NCI-H2227 treated with DMSO at 0.1 percent for 48 hours (cell line): ENCODE results near the gene BID.

Experiments
- DNase-seq: peaks from one replicate; lab custom pipeline; 2025; lab: John Stamatoyannopoulos, UW

Gene BID

GRCh38 chr22:17774206-17774925 is at the start of gene BID:
TSS of gene BID (minus strand) at chr22:17774469. CDS start at chr22:17750116, 24,353 bp downstream.
- peak; percentile 3 for DNase-seq

GRCh38 chr22:17823964-17824363 is 49.7 kb upstream of the BID start:
- no peak for DNase-seq

- DNase-seq, result no peak
These were observed 49.0 kb upstream of the BID start for GRCh38 chr22:17823226-17823625.

- DNase-seq, result no peak
These were observed 47.8 kb upstream of the BID start for GRCh38 chr22:17822087-17822486.

- DNase-seq, result no peak
These were observed 46.7 kb upstream of the BID start for GRCh38 chr22:17820879-17821439.

- DNase-seq, result no peak
These were observed 44.4 kb upstream of the BID start for GRCh38 chr22:17818649-17819048.

GRCh38 chr22:17818180-17818579 is 43.9 kb upstream of the BID start:
- DNase-seq, result no peak

- no peak for DNase-seq
These were observed 43.3 kb upstream of the BID start for GRCh38 chr22:17817511-17818065.

GRCh38 chr22:17817079-17817478 is 42.8 kb upstream of the BID start:
- no peak for DNase-seq

GRCh38 chr22:17816649-17817048 is 42.4 kb upstream of the BID start:
- DNase-seq, result no peak

- no peak for DNase-seq
These were observed 41.5 kb upstream of the BID start for GRCh38 chr22:17815703-17816254.

- DNase-seq, result no peak
These were observed 40.6 kb upstream of the BID start for GRCh38 chr22:17814830-17815229.

- DNase-seq, result no peak
These were observed 39.8 kb upstream of the BID start for GRCh38 chr22:17814084-17814483.

GRCh38 chr22:17811119-17811518 is 36.9 kb upstream of the BID start:
- no peak for DNase-seq

- DNase-seq, result no peak
These were observed 36.4 kb upstream of the BID start for GRCh38 chr22:17810570-17811116.

- DNase-seq, result no peak
These were observed 34.6 kb upstream of the BID start for GRCh38 chr22:17808693-17809403.

- no peak for DNase-seq
These were observed 33.5 kb upstream of the BID start for GRCh38 chr22:17807578-17808410.

GRCh38 chr22:17807086-17807485 is 32.8 kb upstream of the BID start:
- DNase-seq, result no peak

GRCh38 chr22:17806437-17806836 is 32.2 kb upstream of the BID start:
- no peak for DNase-seq

- DNase-seq, result no peak
These were observed 30.2 kb upstream of the BID start for GRCh38 chr22:17804331-17805080.
